A673 (cell line): ENCODE data around the gene SSBP2.

Experiments
- CTCF ChIP-seq: fragments of 300-800, 200-600 bp; sonication (generic); conservative IDR thresholded peaks from 2 replicates; pipeline ENCODE4 v1.5.1; 2017; ENCODE audit warnings: low read depth, mild to moderate bottlenecking, antibody characterized with exemption, low read length, moderate library complexity, mixed read lengths
- EZH2 ChIP-seq: fragments of 200-600 bp; sonication (generic); IDR thresholded peaks from 2 replicates; pipeline ENCODE4 v1.6.1; 2017; ENCODE audit warnings: borderline replicate concordance, low read depth, mild to moderate bottlenecking, mixed read lengths, antibody characterized with exemption, low read length; ENCODE audit not compliant: poor library complexity, severe bottlenecking

GRCh38 chr5:81753429-81753828, 2.5 kb upstream of the SSBP2 start:
- TF ChIP-seq CTCF (no peak), EZH2 (no peak)
